CD4-positive, alpha-beta memory T cell (primary cell): ENCODE results near the gene NR4A3. TPM values are rescaled to one million over a fixed set of nuclear protein-coding genes. Genes with fewer than 3 reads are reported as not detected.
A peak's percentile ranks its signal among the peaks of the same experiment; 100 is the strongest.

Source experiments
- CTCF ChIA-PET: fragments of 350-600 bp; sonication (Branson Sonifier 250); formaldehyde crosslinking; loops from one replicate; lab custom pipeline; 2021; ENCODE audit warnings: inconsistent platforms; ENCODE audit not compliant: partially characterized antibody; lab: Charles Lee
- POLR2A ChIA-PET: fragments of 350-600 bp; sonication (Branson Sonifier 250); formaldehyde crosslinking; loops from one replicate; lab custom pipeline; 2021; ENCODE audit not compliant: partially characterized antibody; lab: Charles Lee
- DNase-seq, 5 donors: peaks; one replicate each; pipeline versions ENCODE4 v3.0.0 to v3.0.0-alpha.2; 2020 to 2022; ENCODE audit warnings: mixed read lengths in 1 of 5
- H3K27ac ChIP-seq: one replicate; pipeline ENCODE4 v1.7.0; 2013; ENCODE audit warnings: low read depth, low read length
- H3K27me3 ChIP-seq: 2 replicates; pipeline ENCODE4 v1.7.0; 2013; ENCODE audit warnings: mild to moderate bottlenecking, low read length, moderate library complexity; ENCODE audit not compliant: insufficient read depth
- H3K36me3 ChIP-seq: 2 replicates; pipeline ENCODE4 v1.7.0; 2013; ENCODE audit warnings: mild to moderate bottlenecking, low read length, moderate library complexity; ENCODE audit not compliant: insufficient read depth
- H3K4me1 ChIP-seq: 2 replicates; pipeline ENCODE4 v1.7.0; 2013; ENCODE audit warnings: mild to moderate bottlenecking, low read length, moderate library complexity; ENCODE audit not compliant: insufficient read depth
- H3K4me3 ChIP-seq, 2 donors: one replicate each; pipeline ENCODE4 v1.7.0; 2013; ENCODE audit warnings: low read length in 2 of 2, mild to moderate bottlenecking in 1 of 2
- H3K9me3 ChIP-seq, 2 donors: one replicate each; pipeline ENCODE4 v1.7.0; 2013; ENCODE audit warnings: low read length in 2 of 2, control low read depth in 1 of 2; ENCODE audit not compliant: control insufficient read depth in 1 of 2
- H3K27ac Mint-ChIP-seq, 7 donors: one replicate each; pipeline ENCODE4 v1.8.0; 2020 to 2021; ENCODE audit warnings: mixed read lengths in 7 of 7, mild to moderate bottlenecking in 6 of 7, inconsistent platforms in 3 of 7, moderate library complexity in 3 of 7
- H3K27me3 Mint-ChIP-seq, 2 donors: one replicate each; pipeline ENCODE4 v1.8.0; 2020 to 2021; ENCODE audit warnings: mixed read lengths in 2 of 2
- H3K36me3 Mint-ChIP-seq, 2 donors: one replicate each; pipeline ENCODE4 v1.8.0; 2020 to 2021; ENCODE audit warnings: mixed read lengths in 2 of 2, inconsistent platforms in 1 of 2, mild to moderate bottlenecking in 1 of 2
- H3K4me1 Mint-ChIP-seq, 4 donors: one replicate each; pipeline ENCODE4 v1.8.0; 2020 to 2021; ENCODE audit warnings: mixed read lengths in 4 of 4, mild to moderate bottlenecking in 1 of 4
- H3K4me3 Mint-ChIP-seq, 8 donors: one replicate each; pipeline ENCODE4 v1.8.0; 2020 to 2021; ENCODE audit warnings: mixed read lengths in 8 of 8, mild to moderate bottlenecking in 7 of 8, moderate library complexity in 6 of 8, inconsistent platforms in 3 of 8
- H3K9me3 Mint-ChIP-seq, 8 donors: one replicate each; pipeline ENCODE4 v1.8.0; 2020 to 2021; ENCODE audit warnings: mixed read lengths in 8 of 8, mild to moderate bottlenecking in 5 of 8, inconsistent platforms in 3 of 8, moderate library complexity in 1 of 8
- intact Hi-C: fragments of 100-400 bp; cut with micrococcal nuclease; formaldehyde crosslinking; loops from one replicate; pipeline ENCODE4 v1.15.1; 2023
- polyA plus RNA-seq, 2 donors: library from polyadenylated mRNA; unstranded; fragments of 300-500 nt; fragmentation: Illumina TruSeq; gene quantifications; one replicate each; pipeline ENCODE4 v1.2.3, GENCODE V29; 2021
- total RNA-seq, 2 experiments: library from RNA; stranded (reverse); gene quantifications; one replicate each; pipeline ENCODE4 v1.2.3, GENCODE V29; 2021

The NR4A3 gene
- total and polyA plus RNA-seq, 4 experiments from 2014 or later, result 0.17 to 1.4 (median 0.34) TPM

DNA sequence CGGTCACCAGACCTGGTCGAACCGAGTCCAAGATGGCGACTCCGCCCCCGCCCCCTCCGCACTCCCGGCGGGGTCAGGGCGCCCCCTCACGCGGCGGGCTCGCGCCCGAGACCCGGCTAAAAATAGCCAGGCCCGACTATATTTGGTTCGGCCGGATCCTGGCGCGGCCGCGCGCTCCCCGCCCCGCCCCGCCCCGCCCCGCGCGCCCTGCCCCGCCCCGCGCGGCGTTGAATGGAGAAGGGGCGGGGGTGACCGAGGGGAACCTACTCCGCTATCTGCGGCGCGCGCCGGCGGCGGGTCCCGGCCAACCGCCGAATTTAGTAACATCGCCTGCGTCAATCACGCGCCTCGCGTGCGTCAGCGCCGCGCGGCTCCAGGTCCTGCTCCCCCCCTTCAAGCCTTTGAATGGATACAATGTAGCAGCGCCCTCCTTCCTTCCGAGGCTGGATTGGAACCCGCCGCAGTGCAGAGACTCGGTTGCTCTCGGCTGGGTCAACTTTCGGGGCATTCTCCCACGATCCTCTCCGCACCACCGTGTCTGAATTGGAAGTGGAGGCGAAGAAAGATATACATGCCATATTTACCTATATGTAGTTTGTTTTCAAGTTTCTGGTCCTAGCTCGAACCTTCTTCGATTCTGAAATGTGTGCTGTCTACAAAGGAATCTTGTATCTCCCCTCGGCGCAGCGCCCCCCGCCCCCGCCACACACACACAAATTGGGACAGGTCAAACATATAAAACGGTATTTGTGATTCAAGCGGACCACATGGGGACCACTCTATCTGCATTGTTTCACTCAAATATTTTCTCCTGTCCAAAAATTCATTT, 1.6 kb upstream of the NR4A3 start:
- POLR2A ChIA-PET, result interaction anchor here (0.5 to 4.7 kb wide), 7 partner anchors 10 to 607 kb away, joined by 3 to 58 read pairs (median 3); partner anchors contain the start of genes ALG2, MSANTD3, SEC61B and STX17
- Histone ChIP-seq H3K27me3 (peaks cover 21% of the 10 kb centered on the region), H3K4me1 (peaks cover 41% of the 10 kb centered on the region), H3K9me3 (no peaks in the 10 kb centered on the region), H3K27ac (peak overlapping the region; percentile 93), H3K4me3 (peak overlapping the region; percentile 82 to 83), H3K36me3 (no peaks in the 10 kb centered on the region)
- Mint-ChIP-seq H3K4me1 (peaks cover 29 to 67% (median 44%) of the 10 kb centered on the region in 4 donors), H3K36me3 (peaks cover 0 to 37% of the 10 kb centered on the region in 2 donors), H3K27me3 (peaks cover 22 to 29% of the 10 kb centered on the region in 2 donors), H3K9me3 (peaks cover 0 to 5% (median 0%) of the 10 kb centered on the region in 8 donors), H3K4me3 (peak overlapping the region; percentile 90 to 100 (median 97)), H3K27ac (peak overlapping the region; percentile 100)
- peak; percentile 94 to 96 (median 95) for DNase-seq
- intact Hi-C loops, result loop anchor here (1.0 to 5.0 kb wide), 13 partner anchors 13 to 1579 kb away; partner anchors contain the start of genes ANKS6, INVS, MRPL50 and MSANTD3
- CTCF ChIA-PET, result interaction anchor here (0.9 to 1.5 kb wide), 5 partner anchors 10 to 88 kb away, joined by 3 to 6 read pairs (median 3); no protein-coding TSS in a partner anchor

- H3K27me3 ChIP-seq, result peaks cover 26% of the 10 kb centered on the region
- intact Hi-C loops, result loop anchor here (2.0 to 5.0 kb wide), 8 partner anchors 191 to 1578 kb away; partner anchors contain the start of genes ANKS6, MRPL50, MSANTD3 and TEX10
- peak overlapping the region; percentile 93 for H3K27ac ChIP-seq
- ChIA-PET POLR2A (interaction anchor here (0.6 to 4.7 kb wide), 9 partner anchors 10 to 606 kb away, joined by 3 to 58 read pairs (median 3); partner anchors contain the start of genes MSANTD3 and STX17), CTCF (interaction anchor here (1.1 to 1.5 kb wide), 4 partner anchors 9 to 192 kb away, joined by 3 to 5 read pairs (median 3); no protein-coding TSS in a partner anchor)
- peaks cover 0 to 5% (median 0%) of the 10 kb centered on the region in 8 donors for H3K9me3 Mint-ChIP-seq
- H3K9me3 ChIP-seq, result no peaks in the 10 kb centered on the region
- peak; percentile 64 to 83 (median 71) for DNase-seq
- H3K36me3 Mint-ChIP-seq, result peaks cover 0 to 37% of the 10 kb centered on the region in 2 donors
- H3K4me1 ChIP-seq, result peaks cover 47% of the 10 kb centered on the region
- H3K4me3 Mint-ChIP-seq, result peak overlapping the region; percentile 90 to 100 (median 97)
- peaks cover 24 to 30% of the 10 kb centered on the region in 2 donors for H3K27me3 Mint-ChIP-seq
- peak overlapping the region; percentile 82 to 83 for H3K4me3 ChIP-seq
- no peaks in the 10 kb centered on the region for H3K36me3 ChIP-seq
- H3K4me1 Mint-ChIP-seq, result peaks cover 29 to 75% (median 48%) of the 10 kb centered on the region in 4 donors
- H3K27ac Mint-ChIP-seq, result peak overlapping the region; percentile 100
These were observed 845 bp upstream of the NR4A3 start for GRCh38 chr9:99820685-99821395.

DNA sequence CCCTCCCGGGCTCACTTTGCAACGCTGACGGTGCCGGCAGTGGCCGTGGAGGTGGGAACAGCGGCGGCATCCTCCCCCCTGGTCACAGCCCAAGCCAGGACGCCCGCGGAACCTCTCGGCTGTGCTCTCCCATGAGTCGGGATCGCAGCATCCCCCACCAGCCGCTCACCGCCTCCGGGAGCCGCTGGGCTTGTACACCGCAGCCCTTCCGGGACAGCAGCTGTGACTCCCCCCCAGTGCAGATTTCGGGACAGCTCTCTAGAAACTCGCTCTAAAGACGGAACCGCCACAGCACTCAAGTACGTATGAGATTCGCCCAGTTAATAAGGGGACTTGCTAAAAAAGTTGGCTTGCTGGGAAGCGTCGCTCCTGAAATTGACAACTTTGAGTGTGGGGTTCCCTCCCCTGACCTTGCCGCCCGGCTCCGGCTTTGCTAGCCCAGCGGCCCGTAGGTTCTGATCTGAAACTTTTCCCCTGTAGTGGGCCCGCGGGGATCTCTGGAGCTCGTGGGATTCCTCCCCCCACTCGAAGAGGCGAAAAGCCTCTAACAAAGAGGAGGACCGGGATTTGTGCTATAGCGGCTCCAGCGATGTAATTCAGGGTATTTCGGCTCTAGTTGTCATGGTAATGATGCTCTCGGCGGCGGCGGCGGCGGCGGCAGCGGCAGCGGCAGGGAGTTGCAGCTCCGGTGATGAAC, 572 bp downstream of the NR4A3 start:
- Mint-ChIP-seq H3K9me3 (peaks cover 0 to 5% (median 0%) of the 10 kb centered on the region in 8 donors), H3K36me3 (peaks cover 0 to 37% of the 10 kb centered on the region in 2 donors), H3K4me1 (peaks cover 29 to 84% (median 49%) of the 10 kb centered on the region in 4 donors), H3K27ac (peak overlapping the region; percentile 100), H3K27me3 (peaks cover 26 to 40% of the 10 kb centered on the region in 2 donors), H3K4me3 (peak overlapping the region; percentile 90 to 100 (median 97))
- no peaks in the 10 kb centered on the region for H3K36me3 ChIP-seq
- intact Hi-C loops, result loop anchor here (5.0 kb wide), 7 partner anchors 190 to 1545 kb away; partner anchors contain the start of genes ANKS6, MSANTD3 and TEX10
- peak; percentile 70 to 79 (median 73) for DNase-seq
- H3K27me3 ChIP-seq, result peaks cover 26% of the 10 kb centered on the region
- ChIA-PET POLR2A (interaction anchor here (0.6 to 4.7 kb wide), 6 partner anchors 29 to 265 kb away, joined by 3 to 58 read pairs (median 4); partner anchors contain the start of gene STX17), CTCF (interaction anchor here (0.6 to 0.9 kb wide), 3 partner anchors 84 to 566 kb away, joined by 3 to 4 read pairs (median 3); no protein-coding TSS in a partner anchor)
- no peaks in the 10 kb centered on the region for H3K9me3 ChIP-seq
- peak overlapping the region; percentile 93 for H3K27ac ChIP-seq
- peak overlapping the region; percentile 57 to 83 for H3K4me3 ChIP-seq
- peaks cover 47% of the 10 kb centered on the region for H3K4me1 ChIP-seq

DNA sequence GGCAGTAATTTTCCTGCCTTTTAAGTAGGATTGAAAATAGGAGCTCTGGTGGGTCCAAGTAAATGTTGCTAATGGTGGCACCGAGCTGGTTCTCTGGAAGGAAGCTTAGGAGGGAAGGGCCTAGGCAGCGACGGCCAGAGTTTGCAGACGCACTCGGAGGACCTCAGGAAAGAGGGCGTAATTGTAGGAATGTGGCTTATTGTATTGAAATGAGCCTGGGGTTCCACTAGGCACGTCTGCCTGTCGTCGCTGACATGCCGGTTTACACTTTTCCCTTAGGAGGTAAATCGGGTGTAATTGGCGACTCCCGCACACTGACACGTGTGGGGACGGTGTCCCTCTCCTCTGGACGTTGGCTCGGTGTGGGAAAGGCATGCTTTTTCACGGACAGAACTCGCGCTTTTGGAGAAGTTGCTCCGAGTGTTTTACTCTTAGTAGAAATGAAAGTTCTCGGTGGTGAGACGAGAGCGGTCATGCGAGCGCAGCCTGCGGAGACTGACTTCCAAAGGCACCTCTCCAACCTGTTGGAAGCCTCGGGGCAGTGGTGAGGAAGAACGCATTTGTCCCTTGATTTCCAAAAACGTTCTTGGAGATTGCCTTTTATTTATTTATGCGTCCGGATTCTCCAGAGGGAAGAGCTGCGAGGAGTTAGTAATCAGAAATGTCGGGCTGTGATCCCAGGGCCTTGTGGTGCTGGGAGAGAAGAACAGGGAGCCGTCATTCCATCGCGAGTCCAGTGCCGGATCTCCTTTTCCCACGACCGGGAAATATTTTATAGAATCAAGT, 1.3 kb downstream of the NR4A3 start:
- peaks cover 29 to 84% (median 49%) of the 10 kb centered on the region in 4 donors for H3K4me1 Mint-ChIP-seq
- H3K4me3 Mint-ChIP-seq, result peak overlapping the region; percentile 90 to 100 (median 97)
- H3K36me3 Mint-ChIP-seq, result peaks cover 0 to 37% of the 10 kb centered on the region in 2 donors
- H3K27me3 Mint-ChIP-seq, result peaks cover 30 to 47% of the 10 kb centered on the region in 2 donors
- H3K27ac Mint-ChIP-seq, result peak overlapping the region; percentile 100
- CTCF ChIA-PET, result interaction anchor here (0.7 to 2.9 kb wide), 3 partner anchors 13 to 135 kb away, joined by 3 to 13 read pairs (median 4); no protein-coding TSS in a partner anchor
- POLR2A ChIA-PET, result interaction anchor here (0.6 to 4.7 kb wide), 3 partner anchors 28 to 100 kb away, joined by 3 to 58 read pairs (median 9); partner anchors contain the start of gene STX17
- H3K4me1 ChIP-seq, result peaks cover 47% of the 10 kb centered on the region
- no peaks in the 10 kb centered on the region for H3K9me3 ChIP-seq
- peak overlapping the region; percentile 54 to 83 for H3K4me3 ChIP-seq
- peak in 3 of 5 donors; percentile 27 to 46 (median 41) for DNase-seq
- peaks cover 0 to 5% (median 0%) of the 10 kb centered on the region in 8 donors for H3K9me3 Mint-ChIP-seq
- peak overlapping the region; percentile 93 for H3K27ac ChIP-seq
- peaks cover 26% of the 10 kb centered on the region for H3K27me3 ChIP-seq
- intact Hi-C loops, result loop anchor here (5.0 kb wide), 7 partner anchors 189 to 1546 kb away; partner anchors contain the start of genes ANKS6, MSANTD3 and TEX10
- no peaks in the 10 kb centered on the region for H3K36me3 ChIP-seq

DNA sequence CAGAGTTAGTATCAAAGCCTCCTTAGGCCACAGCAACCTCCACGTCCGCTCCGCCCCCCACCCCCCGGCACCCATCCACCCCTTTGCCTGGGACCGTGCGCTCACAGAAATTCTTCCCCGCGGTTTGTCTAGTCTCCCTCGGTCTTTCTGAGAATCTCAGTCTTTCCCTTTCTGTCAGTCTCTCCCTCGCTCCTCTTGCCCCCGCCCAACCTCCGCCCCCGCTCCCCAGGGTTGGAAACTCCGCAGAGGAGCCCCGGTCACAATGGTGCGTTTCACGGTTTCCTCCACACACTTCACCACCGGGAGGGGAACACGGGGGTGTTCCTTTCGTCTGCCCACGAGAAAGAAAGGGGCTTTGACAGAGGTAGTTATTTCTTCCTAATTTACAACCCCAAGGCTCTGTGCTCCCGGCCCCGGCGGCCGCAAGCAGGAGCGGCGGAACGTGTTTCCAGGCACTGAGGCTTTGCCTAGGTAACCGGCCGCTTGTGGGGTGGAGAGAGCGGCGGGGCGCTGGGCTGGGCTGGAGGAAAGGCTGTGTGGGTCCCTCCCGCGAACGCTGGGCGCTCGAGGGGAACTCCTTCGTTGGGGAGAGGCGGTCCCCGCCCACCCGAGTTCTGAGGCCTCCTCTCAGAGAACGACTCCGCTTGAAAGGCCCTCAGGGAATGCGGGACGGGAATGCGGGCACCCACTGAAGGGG, 2.1 kb downstream of the NR4A3 start:
- intact Hi-C loops, result loop anchor here (1.0 to 5.0 kb wide), 9 partner anchors 27 to 1547 kb away; partner anchors contain the start of genes ANKS6, MSANTD3 and TEX10
- Histone ChIP-seq H3K27me3 (peaks cover 26% of the 10 kb centered on the region), H3K27ac (peak overlapping the region; percentile 93), H3K4me3 (peak overlapping the region; percentile 21 to 53), H3K4me1 (peaks cover 41% of the 10 kb centered on the region), H3K9me3 (no peaks in the 10 kb centered on the region), H3K36me3 (no peaks in the 10 kb centered on the region)
- peaks cover 0 to 37% of the 10 kb centered on the region in 2 donors for H3K36me3 Mint-ChIP-seq
- POLR2A ChIA-PET, result interaction anchor here (0.6 to 1.5 kb wide), 3 partner anchors 83 to 178 kb away, joined by 3 to 8 read pairs (median 4); partner anchors contain the start of gene STX17
- H3K4me3 Mint-ChIP-seq, result peak overlapping the region; percentile 90 to 100 (median 97)
- H3K27ac Mint-ChIP-seq, result peak overlapping the region; percentile 80 to 100 (median 100)
- peaks cover 30 to 50% of the 10 kb centered on the region in 2 donors for H3K27me3 Mint-ChIP-seq
- H3K4me1 Mint-ChIP-seq, result peaks cover 26 to 77% (median 43%) of the 10 kb centered on the region in 4 donors
- peaks cover 0 to 5% (median 0%) of the 10 kb centered on the region in 8 donors for H3K9me3 Mint-ChIP-seq
- CTCF ChIA-PET, result interaction anchor here (1.0 to 2.9 kb wide), 7 partner anchors 10 to 199 kb away, joined by 3 to 13 read pairs (median 4); partner anchors contain the start of gene STX17
- DNase-seq, result peak; percentile 41 to 78 (median 47)
